GM23338 (cell line): ENCODE data around the gene RNF187. TPM values are rescaled to one million over a fixed set of nuclear protein-coding genes. Genes with fewer than 3 reads are reported as not detected.

Source experiments
- ATAC-seq: fragments of 200-7000 bp; cut with Tn5 transposase; 3 replicates; pipeline ENCODE4 v1.9.1; 2020
- DNase-seq: peaks from one replicate; pipeline ENCODE4 v3.0.0-alpha.2; 2015; ENCODE audit warnings: low spot score
- H2AFZ ChIP-seq: fragments of 200-600 bp; sonication (generic); 2 replicates; pipeline ENCODE4 v1.8.0; 2016; ENCODE audit warnings: antibody characterized with exemption, mild to moderate bottlenecking, moderate library complexity
- H3F3A ChIP-seq: fragments of 200-600 bp; sonication (generic); replicated peaks from 2 replicates; pipeline ENCODE4 v1.8.0; 2017; ENCODE audit warnings: antibody characterized with exemption, mixed run types, low read depth
- H3K27ac ChIP-seq: fragments of 200-600 bp; sonication (generic); 2 replicates; pipeline ENCODE4 v1.6.1; 2016; ENCODE audit warnings: low read depth
- H3K27me3 ChIP-seq: fragments of 200-600 bp; sonication (generic); 2 replicates; pipeline ENCODE4 v1.8.0; 2016; ENCODE audit warnings: mild to moderate bottlenecking, mixed run types, moderate library complexity; ENCODE audit not compliant: insufficient read depth
- H3K36me3 ChIP-seq: fragments of 200-600 bp; sonication (generic); 2 replicates; pipeline ENCODE4 v1.8.0; 2016; ENCODE audit warnings: mild to moderate bottlenecking; ENCODE audit not compliant: insufficient read depth
- H3K4me1 ChIP-seq: fragments of 200-600 bp; sonication (generic); 2 replicates; pipeline ENCODE4 v1.8.0; 2016; ENCODE audit warnings: mild to moderate bottlenecking, moderate library complexity; ENCODE audit not compliant: insufficient read depth
- H3K4me2 ChIP-seq: fragments of 200-600 bp; sonication (generic); 2 replicates; pipeline ENCODE4 v1.7.1; 2017; ENCODE audit warnings: mixed run types
- H3K4me3 ChIP-seq: fragments of 200-600 bp; sonication (generic); 2 replicates; pipeline ENCODE4 v1.6.1; 2016; ENCODE audit warnings: mixed run types
- H3K79me2 ChIP-seq: fragments of 200-600 bp; sonication (generic); replicated peaks from 2 replicates; pipeline ENCODE4 v1.8.0; 2017; ENCODE audit warnings: mild to moderate bottlenecking; ENCODE audit not compliant: insufficient read depth
- H3K9me2 ChIP-seq: fragments of 200-600 bp; sonication (generic); 2 replicates; pipeline ENCODE4 v1.8.0; 2017; ENCODE audit not compliant: insufficient read depth
- H4K20me1 ChIP-seq: fragments of 200-600 bp; sonication (generic); replicated peaks from 2 replicates; pipeline ENCODE4 v1.8.0; 2017; ENCODE audit warnings: mild to moderate bottlenecking; ENCODE audit not compliant: insufficient read depth
- H3K27ac Mint-ChIP-seq: 2 replicates; pipeline ENCODE4 v1.8.0; 2020; ENCODE audit warnings: inconsistent platforms, mild to moderate bottlenecking, moderate library complexity, mixed read lengths
- H3K27me3 Mint-ChIP-seq: 3 replicates; pipeline ENCODE4 v1.8.0; 2022; ENCODE audit warnings: low read depth, mild to moderate bottlenecking, moderate library complexity, mixed read lengths, inconsistent platforms; ENCODE audit not compliant: insufficient read depth, poor library complexity
- H3K36me3 Mint-ChIP-seq: 3 replicates; pipeline ENCODE4 v1.8.0; 2021; ENCODE audit warnings: low read depth, mild to moderate bottlenecking, inconsistent platforms, moderate library complexity, mixed read lengths
- H3K4me1 Mint-ChIP-seq: 3 replicates; pipeline ENCODE4 v1.8.0; 2020; ENCODE audit warnings: mild to moderate bottlenecking, inconsistent platforms, mixed read lengths
- H3K4me3 Mint-ChIP-seq: 3 replicates; pipeline ENCODE4 v1.8.0; 2021; ENCODE audit warnings: moderate library complexity, mild to moderate bottlenecking, inconsistent platforms, mixed read lengths
- H3K9me3 Mint-ChIP-seq: 3 replicates; pipeline ENCODE4 v1.8.0; 2020; ENCODE audit warnings: moderate library complexity, mild to moderate bottlenecking, inconsistent platforms, mixed read lengths
- CREB1 ChIP-seq: fragments of 250-450 bp; sonication (Bioruptor Pico); IDR thresholded peaks from 2 replicates; pipeline ENCODE4 v1.5.0; 2020; ENCODE audit warnings: low read depth, mild to moderate bottlenecking, moderate library complexity
- EZH2 ChIP-seq: fragments of 200-600 bp; sonication (generic); IDR thresholded peaks from one replicate; pipeline ENCODE4 v1.8.0; 2017; ENCODE audit warnings: antibody characterized with exemption, mild to moderate bottlenecking, low read depth; ENCODE audit not compliant: unreplicated experiment
- EZH2phosphoT487 ChIP-seq: fragments of 200-600 bp; sonication (generic); IDR thresholded peaks from one replicate; pipeline ENCODE4 v1.8.1; 2018; ENCODE audit warnings: antibody characterized with exemption; ENCODE audit not compliant: unreplicated experiment
- JUNB ChIP-seq: IDR thresholded peaks from one replicate; pipeline ENCODE4 v1.6.1; 2016; ENCODE audit warnings: antibody characterized with exemption; ENCODE audit not compliant: unreplicated experiment
- POLR2AphosphoS5 ChIP-seq: IDR thresholded peaks from 2 replicates; pipeline ENCODE4 v1.6.1; 2016; ENCODE audit warnings: antibody characterized with exemption, low read depth
- ZNF114 ChIP-seq: fragments of 250-450 bp; sonication (Bioruptor Pico); IDR thresholded peaks from 2 replicates; pipeline ENCODE4 v1.5.0; 2020; ENCODE audit warnings: mild to moderate bottlenecking, moderate library complexity
- ZNF331 ChIP-seq: fragments of 250-450 bp; sonication (Bioruptor Pico); IDR thresholded peaks from 2 replicates; pipeline ENCODE4 v1.5.0; 2020; ENCODE audit warnings: low read depth, mild to moderate bottlenecking, moderate library complexity
- polyA plus RNA-seq: library from polyadenylated mRNA; unstranded; fragments of >200 nt; fragmentation: Nextera tagmentation; extraction: Ambion mirVana; gene quantifications from 2 replicates; pipeline ENCODE4 v1.2.1, GENCODE V29; 2016
- total RNA-seq: library from RNA; depleted of rRNA; stranded (reverse); fragments of >200 nt; shearing (Covaris generic); gene quantifications from 2 replicates; pipeline ENCODE4 v1.2.3, GENCODE V29; 2014
- TF ChIP-seq, protein P1 (sequence below), 2 experiments: fragments of 200-600 bp in 1 of 2; sonication (generic) in 1 of 2; conservative IDR thresholded peaks; 2 replicates each; pipeline versions ENCODE4 v1.5.1 to v1.6.1; 2016 to 2017; ENCODE audit warnings: antibody characterized with exemption in 2 of 2, low read depth in 2 of 2, mild to moderate bottlenecking in 2 of 2, moderate library complexity in 1 of 2
- TF ChIP-seq, protein P2 (sequence below): IDR thresholded peaks from one replicate; pipeline ENCODE4 v1.6.1; 2018; ENCODE audit warnings: antibody characterized with exemption; ENCODE audit not compliant: unreplicated experiment
- TF ChIP-seq, protein P3 (sequence below): fragments of 250-450 bp; sonication (Bioruptor Pico); IDR thresholded peaks from 2 replicates; pipeline ENCODE4 v1.5.0; 2020; ENCODE audit warnings: mild to moderate bottlenecking, moderate library complexity

The RNF187 gene
- total and polyA plus RNA-seq, 2 experiments from 2014 or later = 24.8 to 55.3 TPM

DNA sequence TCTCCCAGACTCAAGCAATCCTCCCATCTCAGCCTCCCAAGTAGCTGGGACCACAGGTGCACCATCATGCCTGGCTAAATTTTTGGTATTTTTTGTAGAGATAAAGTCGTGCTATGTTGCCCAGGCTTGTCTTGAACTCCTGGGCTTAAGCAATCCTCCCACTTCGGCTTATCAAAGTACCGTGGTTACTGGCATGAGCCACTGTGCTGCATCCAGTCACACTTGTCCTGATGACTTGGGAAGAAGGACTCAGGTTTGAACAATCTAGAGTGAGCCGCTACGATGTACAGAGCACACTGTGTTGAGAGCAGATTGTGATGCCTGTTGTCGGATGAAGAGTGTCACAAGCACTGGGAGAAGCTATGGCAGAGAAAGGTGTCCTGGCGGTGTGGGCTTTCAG is 27.2 kb downstream of the RNF187 start:
- H3K4me1 ChIP-seq = no peaks in the 10 kb centered on the region
- Mint-ChIP-seq H3K9me3 (peaks cover 2% of the 10 kb centered on the region; the same call in 1 of the 3 replicates), H3K4me1 (no peaks in the 10 kb centered on the region; the same call in 2 of the 3 replicates), H3K27me3 (peaks cover 41% of the 10 kb centered on the region), H3K4me3 (no peak overlapping the region), H3K36me3 (no peaks in the 10 kb centered on the region; the same call in 2 of the 3 replicates), H3K27ac (no peak overlapping the region)
- ATAC-seq = no peak
- no peak overlapping the region for H3K4me3 ChIP-seq
- no peak for DNase-seq
- H3K36me3 ChIP-seq = no peaks in the 10 kb centered on the region
- no peak for TF ChIP-seq POLR2AphosphoS5
- no peak for TF ChIP-seq CREB1
- TF ChIP-seq, protein P1, sequence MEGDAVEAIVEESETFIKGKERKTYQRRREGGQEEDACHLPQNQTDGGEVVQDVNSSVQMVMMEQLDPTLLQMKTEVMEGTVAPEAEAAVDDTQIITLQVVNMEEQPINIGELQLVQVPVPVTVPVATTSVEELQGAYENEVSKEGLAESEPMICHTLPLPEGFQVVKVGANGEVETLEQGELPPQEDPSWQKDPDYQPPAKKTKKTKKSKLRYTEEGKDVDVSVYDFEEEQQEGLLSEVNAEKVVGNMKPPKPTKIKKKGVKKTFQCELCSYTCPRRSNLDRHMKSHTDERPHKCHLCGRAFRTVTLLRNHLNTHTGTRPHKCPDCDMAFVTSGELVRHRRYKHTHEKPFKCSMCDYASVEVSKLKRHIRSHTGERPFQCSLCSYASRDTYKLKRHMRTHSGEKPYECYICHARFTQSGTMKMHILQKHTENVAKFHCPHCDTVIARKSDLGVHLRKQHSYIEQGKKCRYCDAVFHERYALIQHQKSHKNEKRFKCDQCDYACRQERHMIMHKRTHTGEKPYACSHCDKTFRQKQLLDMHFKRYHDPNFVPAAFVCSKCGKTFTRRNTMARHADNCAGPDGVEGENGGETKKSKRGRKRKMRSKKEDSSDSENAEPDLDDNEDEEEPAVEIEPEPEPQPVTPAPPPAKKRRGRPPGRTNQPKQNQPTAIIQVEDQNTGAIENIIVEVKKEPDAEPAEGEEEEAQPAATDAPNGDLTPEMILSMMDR (conservative IDR thresholded peaks at IDR 0.05; ENCODE audit: low read depth in 2 of 2) = no peak
- TF ChIP-seq EZH2phosphoT487 = no peak
- no peak for TF ChIP-seq JUNB
- no peak for TF ChIP-seq ZNF331
- TF ChIP-seq, protein P2, sequence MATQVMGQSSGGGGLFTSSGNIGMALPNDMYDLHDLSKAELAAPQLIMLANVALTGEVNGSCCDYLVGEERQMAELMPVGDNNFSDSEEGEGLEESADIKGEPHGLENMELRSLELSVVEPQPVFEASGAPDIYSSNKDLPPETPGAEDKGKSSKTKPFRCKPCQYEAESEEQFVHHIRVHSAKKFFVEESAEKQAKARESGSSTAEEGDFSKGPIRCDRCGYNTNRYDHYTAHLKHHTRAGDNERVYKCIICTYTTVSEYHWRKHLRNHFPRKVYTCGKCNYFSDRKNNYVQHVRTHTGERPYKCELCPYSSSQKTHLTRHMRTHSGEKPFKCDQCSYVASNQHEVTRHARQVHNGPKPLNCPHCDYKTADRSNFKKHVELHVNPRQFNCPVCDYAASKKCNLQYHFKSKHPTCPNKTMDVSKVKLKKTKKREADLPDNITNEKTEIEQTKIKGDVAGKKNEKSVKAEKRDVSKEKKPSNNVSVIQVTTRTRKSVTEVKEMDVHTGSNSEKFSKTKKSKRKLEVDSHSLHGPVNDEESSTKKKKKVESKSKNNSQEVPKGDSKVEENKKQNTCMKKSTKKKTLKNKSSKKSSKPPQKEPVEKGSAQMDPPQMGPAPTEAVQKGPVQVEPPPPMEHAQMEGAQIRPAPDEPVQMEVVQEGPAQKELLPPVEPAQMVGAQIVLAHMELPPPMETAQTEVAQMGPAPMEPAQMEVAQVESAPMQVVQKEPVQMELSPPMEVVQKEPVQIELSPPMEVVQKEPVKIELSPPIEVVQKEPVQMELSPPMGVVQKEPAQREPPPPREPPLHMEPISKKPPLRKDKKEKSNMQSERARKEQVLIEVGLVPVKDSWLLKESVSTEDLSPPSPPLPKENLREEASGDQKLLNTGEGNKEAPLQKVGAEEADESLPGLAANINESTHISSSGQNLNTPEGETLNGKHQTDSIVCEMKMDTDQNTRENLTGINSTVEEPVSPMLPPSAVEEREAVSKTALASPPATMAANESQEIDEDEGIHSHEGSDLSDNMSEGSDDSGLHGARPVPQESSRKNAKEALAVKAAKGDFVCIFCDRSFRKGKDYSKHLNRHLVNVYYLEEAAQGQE = no peak
- TF ChIP-seq EZH2 = no peak
- TF ChIP-seq, protein P3, sequence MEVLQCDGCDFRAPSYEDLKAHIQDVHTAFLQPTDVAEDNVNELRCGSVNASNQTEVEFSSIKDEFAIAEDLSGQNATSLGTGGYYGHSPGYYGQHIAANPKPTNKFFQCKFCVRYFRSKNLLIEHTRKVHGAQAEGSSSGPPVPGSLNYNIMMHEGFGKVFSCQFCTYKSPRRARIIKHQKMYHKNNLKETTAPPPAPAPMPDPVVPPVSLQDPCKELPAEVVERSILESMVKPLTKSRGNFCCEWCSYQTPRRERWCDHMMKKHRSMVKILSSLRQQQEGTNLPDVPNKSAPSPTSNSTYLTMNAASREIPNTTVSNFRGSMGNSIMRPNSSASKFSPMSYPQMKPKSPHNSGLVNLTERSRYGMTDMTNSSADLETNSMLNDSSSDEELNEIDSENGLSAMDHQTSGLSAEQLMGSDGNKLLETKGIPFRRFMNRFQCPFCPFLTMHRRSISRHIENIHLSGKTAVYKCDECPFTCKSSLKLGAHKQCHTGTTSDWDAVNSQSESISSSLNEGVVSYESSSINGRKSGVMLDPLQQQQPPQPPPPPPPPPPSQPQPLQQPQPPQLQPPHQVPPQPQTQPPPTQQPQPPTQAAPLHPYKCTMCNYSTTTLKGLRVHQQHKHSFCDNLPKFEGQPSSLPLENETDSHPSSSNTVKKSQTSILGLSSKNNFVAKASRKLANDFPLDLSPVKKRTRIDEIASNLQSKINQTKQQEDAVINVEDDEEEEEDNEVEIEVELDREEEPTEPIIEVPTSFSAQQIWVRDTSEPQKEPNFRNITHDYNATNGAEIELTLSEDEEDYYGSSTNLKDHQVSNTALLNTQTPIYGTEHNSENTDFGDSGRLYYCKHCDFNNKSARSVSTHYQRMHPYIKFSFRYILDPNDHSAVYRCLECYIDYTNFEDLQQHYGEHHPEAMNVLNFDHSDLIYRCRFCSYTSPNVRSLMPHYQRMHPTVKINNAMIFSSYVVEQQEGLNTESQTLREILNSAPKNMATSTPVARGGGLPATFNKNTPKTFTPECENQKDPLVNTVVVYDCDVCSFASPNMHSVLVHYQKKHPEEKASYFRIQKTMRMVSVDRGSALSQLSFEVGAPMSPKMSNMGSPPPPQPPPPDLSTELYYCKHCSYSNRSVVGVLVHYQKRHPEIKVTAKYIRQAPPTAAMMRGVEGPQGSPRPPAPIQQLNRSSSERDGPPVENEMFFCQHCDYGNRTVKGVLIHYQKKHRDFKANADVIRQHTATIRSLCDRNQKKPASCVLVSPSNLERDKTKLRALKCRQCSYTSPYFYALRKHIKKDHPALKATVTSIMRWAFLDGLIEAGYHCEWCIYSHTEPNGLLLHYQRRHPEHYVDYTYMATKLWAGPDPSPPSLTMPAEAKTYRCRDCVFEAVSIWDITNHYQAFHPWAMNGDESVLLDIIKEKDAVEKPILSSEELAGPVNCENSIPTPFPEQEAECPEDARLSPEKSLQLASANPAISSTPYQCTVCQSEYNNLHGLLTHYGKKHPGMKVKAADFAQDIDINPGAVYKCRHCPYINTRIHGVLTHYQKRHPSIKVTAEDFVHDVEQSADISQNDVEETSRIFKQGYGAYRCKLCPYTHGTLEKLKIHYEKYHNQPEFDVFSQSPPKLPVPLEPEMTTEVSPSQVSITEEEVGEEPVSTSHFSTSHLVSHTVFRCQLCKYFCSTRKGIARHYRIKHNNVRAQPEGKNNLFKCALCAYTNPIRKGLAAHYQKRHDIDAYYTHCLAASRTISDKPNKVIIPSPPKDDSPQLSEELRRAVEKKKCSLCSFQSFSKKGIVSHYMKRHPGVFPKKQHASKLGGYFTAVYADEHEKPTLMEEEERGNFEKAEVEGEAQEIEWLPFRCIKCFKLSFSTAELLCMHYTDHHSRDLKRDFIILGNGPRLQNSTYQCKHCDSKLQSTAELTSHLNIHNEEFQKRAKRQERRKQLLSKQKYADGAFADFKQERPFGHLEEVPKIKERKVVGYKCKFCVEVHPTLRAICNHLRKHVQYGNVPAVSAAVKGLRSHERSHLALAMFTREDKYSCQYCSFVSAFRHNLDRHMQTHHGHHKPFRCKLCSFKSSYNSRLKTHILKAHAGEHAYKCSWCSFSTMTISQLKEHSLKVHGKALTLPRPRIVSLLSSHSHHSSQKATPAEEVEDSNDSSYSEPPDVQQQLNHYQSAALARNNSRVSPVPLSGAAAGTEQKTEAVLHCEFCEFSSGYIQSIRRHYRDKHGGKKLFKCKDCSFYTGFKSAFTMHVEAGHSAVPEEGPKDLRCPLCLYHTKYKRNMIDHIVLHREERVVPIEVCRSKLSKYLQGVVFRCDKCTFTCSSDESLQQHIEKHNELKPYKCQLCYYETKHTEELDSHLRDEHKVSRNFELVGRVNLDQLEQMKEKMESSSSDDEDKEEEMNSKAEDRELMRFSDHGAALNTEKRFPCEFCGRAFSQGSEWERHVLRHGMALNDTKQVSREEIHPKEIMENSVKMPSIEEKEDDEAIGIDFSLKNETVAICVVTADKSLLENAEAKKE (CRISPR knock-in tag) = no peak
- TF ChIP-seq ZNF114 = no peak
- no peak overlapping the region for H2AFZ ChIP-seq
- no peak overlapping the region for H3K4me2 ChIP-seq
- no peaks in the 10 kb centered on the region for H4K20me1 ChIP-seq
- H3K9me2 ChIP-seq = no peaks in the 10 kb centered on the region
- H3K27me3 ChIP-seq = peaks cover 82% of the 10 kb centered on the region
- H3K79me2 ChIP-seq = no peaks in the 10 kb centered on the region
- no peak overlapping the region for H3K27ac ChIP-seq
- H3F3A ChIP-seq = no peaks in the 10 kb centered on the region
